ENCODE data around the gene LTB4R2. TPM values are rescaled to one million over a fixed set of nuclear protein-coding genes. Genes with fewer than 3 reads are reported as not detected.

The LTB4R2 gene
- total RNA-seq, 1 donor from 2014 or later = 9.3 TPM

- Mint-ChIP-seq H3K4me3 (ENCODE audit: unreplicated experiment) (no peak overlapping the region), H3K36me3 (ENCODE audit: low read depth, unreplicated experiment) (no peaks in the 10 kb centered on the region), H3K9me3 (ENCODE audit: unreplicated experiment) (peaks cover 4% of the 10 kb centered on the region), H3K27me3 (ENCODE audit: low read depth, unreplicated experiment) (peaks cover 60% of the 10 kb centered on the region), H3K4me1 (ENCODE audit: low read depth, unreplicated experiment) (peaks cover 5% of the 10 kb centered on the region), H3K27ac (ENCODE audit: unreplicated experiment) (no peak overlapping the region)
- peaks cover 52% of the 10 kb centered on the region for H3K27me3 ChIP-seq (ENCODE audit: insufficient read depth, low read length)
- FAIRE-seq (no peak), DNase-seq (ENCODE audit: low read depth) (no peak)
- no peak overlapping the region for H2AFZ ChIP-seq (ENCODE audit: low read depth, low read length)
- H3K79me2 ChIP-seq (ENCODE audit: insufficient read depth, low read length) = no peaks in the 10 kb centered on the region
- H3K4me1 ChIP-seq (ENCODE audit: insufficient read depth, low read length) = no peaks in the 10 kb centered on the region
- H3K4me2 ChIP-seq (ENCODE audit: low read length) = no peak overlapping the region
- no peaks in the 10 kb centered on the region for H3K9me3 ChIP-seq (ENCODE audit: insufficient read depth, low read depth, low read length)
- H3K4me3 ChIP-seq (ENCODE audit: insufficient read depth, low read depth, low read length) = no peak overlapping the region
- no peaks in the 10 kb centered on the region for H4K20me1 ChIP-seq (ENCODE audit: insufficient read depth, low read length)
- TF ChIP-seq EZH2 (IDR thresholded peaks at IDR 0.05; ENCODE audit: insufficient read depth, low read length) (no peak), CTCF (IDR thresholded peaks at IDR 0.05; ENCODE audit: insufficient read depth, low read depth, low read length) (no peak)
- no peaks in the 10 kb centered on the region for H3K36me3 ChIP-seq (ENCODE audit: insufficient read depth, low read length)
- H3K9ac ChIP-seq (ENCODE audit: low read length) = no peak overlapping the region
- no peak overlapping the region for H3K27ac ChIP-seq (ENCODE audit: low read depth, low read length)
These were observed 38.2 kb downstream of the LTB4R2 start for GRCh38 chr14:24348186-24348585.

- H3K27me3 ChIP-seq (ENCODE audit: insufficient read depth, low read length) = peaks cover 52% of the 10 kb centered on the region
These were observed 39.8 kb downstream of the LTB4R2 start for GRCh38 chr14:24349742-24350141.

More at GRCh38 chr14:24349742-24350141, 39.8 kb downstream of the LTB4R2 start:
- Histone ChIP-seq H3K4me2 (ENCODE audit: low read length) (no peak overlapping the region), H3K9ac (ENCODE audit: low read length) (no peak overlapping the region), H3K79me2 (ENCODE audit: insufficient read depth, low read length) (no peaks in the 10 kb centered on the region), H4K20me1 (ENCODE audit: insufficient read depth, low read length) (no peaks in the 10 kb centered on the region), H3K4me3 (ENCODE audit: insufficient read depth, low read depth, low read length) (no peak overlapping the region), H3K36me3 (ENCODE audit: insufficient read depth, low read length) (no peaks in the 10 kb centered on the region), H2AFZ (ENCODE audit: low read depth, low read length) (no peak overlapping the region), H3K9me3 (ENCODE audit: insufficient read depth, low read depth, low read length) (no peaks in the 10 kb centered on the region), H3K4me1 (ENCODE audit: insufficient read depth, low read length) (no peaks in the 10 kb centered on the region), H3K27ac (ENCODE audit: low read depth, low read length) (no peak overlapping the region)
- Mint-ChIP-seq H3K4me1 (ENCODE audit: low read depth, unreplicated experiment) (peaks cover 2% of the 10 kb centered on the region), H3K27me3 (ENCODE audit: low read depth, unreplicated experiment) (peaks cover 58% of the 10 kb centered on the region), H3K9me3 (ENCODE audit: unreplicated experiment) (peaks cover 4% of the 10 kb centered on the region), H3K4me3 (ENCODE audit: unreplicated experiment) (no peak overlapping the region), H3K27ac (ENCODE audit: unreplicated experiment) (no peak overlapping the region), H3K36me3 (ENCODE audit: low read depth, unreplicated experiment) (no peaks in the 10 kb centered on the region)
- TF ChIP-seq CTCF (IDR thresholded peaks at IDR 0.05; ENCODE audit: insufficient read depth, low read depth, low read length) (no peak), EZH2 (IDR thresholded peaks at IDR 0.05; ENCODE audit: insufficient read depth, low read length) (no peak)
- FAIRE-seq (no peak), DNase-seq (ENCODE audit: low read depth) (no peak)

All from astrocyte (in vitro differentiated cells and primary cell).